Ovary (tissue), 3 donors: ENCODE data around the gene NLRC5.

ENCODE experiments used
- EP300 ChIP-seq: sonication (generic); formaldehyde crosslinking; IDR thresholded peaks from one replicate; pipeline ENCODE4 v1.6.1; 2017; ENCODE audit warnings: antibody characterized with exemption
- POLR2A ChIP-seq: fragments of 450-650 bp; IDR thresholded peaks from one replicate; pipeline ENCODE4 v1.6.1; 2017; ENCODE audit warnings: antibody characterized with exemption, mild to moderate bottlenecking, moderate library complexity
- TF ChIP-seq, protein P1 (sequence below), 3 donors: fragments of 450-650 bp in 2 of 3; fragments of 200-600 bp in 1 of 3; IDR thresholded peaks; one replicate each; pipeline versions ENCODE4 v1.5.1 to v1.8.0; 2016 to 2022; ENCODE audit warnings: antibody characterized with exemption in 3 of 3, mild to moderate bottlenecking in 1 of 3
- donor health status: DM: no; HTN: no; CAD: no.

DNA sequence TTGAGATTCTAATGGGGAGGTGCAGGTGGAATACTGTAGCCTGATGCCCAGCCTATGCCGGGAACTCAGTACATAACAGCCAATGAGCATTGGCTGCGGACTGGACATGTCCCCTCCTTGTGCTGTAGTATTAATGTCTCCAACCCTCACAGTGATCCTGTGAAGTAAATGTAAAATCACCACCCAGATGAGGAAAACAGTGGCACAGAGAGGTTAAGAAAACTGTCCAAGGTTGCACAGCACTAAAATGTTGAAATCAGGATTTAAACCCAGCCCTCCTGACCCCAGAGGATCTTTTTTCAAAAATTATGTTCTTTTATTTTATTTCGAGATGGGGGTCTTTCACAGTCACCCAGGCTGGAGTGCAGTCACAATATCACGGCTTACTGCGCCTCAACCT is 7.9 kb downstream of the NLRC5 start:
- no peak for TF ChIP-seq EP300
- TF ChIP-seq, protein P1, sequence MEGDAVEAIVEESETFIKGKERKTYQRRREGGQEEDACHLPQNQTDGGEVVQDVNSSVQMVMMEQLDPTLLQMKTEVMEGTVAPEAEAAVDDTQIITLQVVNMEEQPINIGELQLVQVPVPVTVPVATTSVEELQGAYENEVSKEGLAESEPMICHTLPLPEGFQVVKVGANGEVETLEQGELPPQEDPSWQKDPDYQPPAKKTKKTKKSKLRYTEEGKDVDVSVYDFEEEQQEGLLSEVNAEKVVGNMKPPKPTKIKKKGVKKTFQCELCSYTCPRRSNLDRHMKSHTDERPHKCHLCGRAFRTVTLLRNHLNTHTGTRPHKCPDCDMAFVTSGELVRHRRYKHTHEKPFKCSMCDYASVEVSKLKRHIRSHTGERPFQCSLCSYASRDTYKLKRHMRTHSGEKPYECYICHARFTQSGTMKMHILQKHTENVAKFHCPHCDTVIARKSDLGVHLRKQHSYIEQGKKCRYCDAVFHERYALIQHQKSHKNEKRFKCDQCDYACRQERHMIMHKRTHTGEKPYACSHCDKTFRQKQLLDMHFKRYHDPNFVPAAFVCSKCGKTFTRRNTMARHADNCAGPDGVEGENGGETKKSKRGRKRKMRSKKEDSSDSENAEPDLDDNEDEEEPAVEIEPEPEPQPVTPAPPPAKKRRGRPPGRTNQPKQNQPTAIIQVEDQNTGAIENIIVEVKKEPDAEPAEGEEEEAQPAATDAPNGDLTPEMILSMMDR (IDR thresholded peaks at IDR 0.05): no peak
- no peak for TF ChIP-seq POLR2A
